Measurements from ENCODE around the gene ACSS2.

- no peak for TF ChIP-seq EZH2 (IDR thresholded peaks at IDR 0.05; ENCODE audit: low read depth, low read length, severe bottlenecking)
- TF ChIP-seq JUND (IDR thresholded peaks at IDR 0.05; ENCODE audit: low read length): no peak
- no peak for TF ChIP-seq CTCF (IDR thresholded peaks at IDR 0.05; ENCODE audit: control extremely low read depth in 1 of 3, insufficient read depth in 1 of 3, low read depth in 1 of 3, low read length in 3 of 3)
- TF ChIP-seq BRCA1 (IDR thresholded peaks at IDR 0.05; ENCODE audit: low read depth, low read length): no peak
- TF ChIP-seq SUZ12 (IDR thresholded peaks at IDR 0.05; ENCODE audit: low read length): no peak
- no peak for TF ChIP-seq USF2 (IDR thresholded peaks at IDR 0.05; ENCODE audit: low read length)
Observed at GRCh38 chr20:34831936-34832335, 44.5 kb upstream of the ACSS2 start.
